GM18502 (cell line): ENCODE data around the gene ELAC1.
"Not testable (repeated sequence)": the region's sequence is repeated elsewhere in the genome, so short reads cannot be mapped to it uniquely, and the experiment has no call there.

ENCODE experiments used
- ATAC-seq: cut with Tn5 transposase; IDR thresholded peaks from one replicate; pipeline ENCODE4 v1.9.1; 2021; ENCODE audit warnings: mild to moderate bottlenecking; ENCODE audit not compliant: unreplicated experiment, poor library complexity

ELAC1 gene

GRCh38 chr18:50967714-50968661 is at the start of gene ELAC1:
TSS of gene ELAC1 (plus strand) at chr18:50968040. CDS start at chr18:50974405, 6,365 bp downstream.
- ATAC-seq, result peak; percentile 93

DNA sequence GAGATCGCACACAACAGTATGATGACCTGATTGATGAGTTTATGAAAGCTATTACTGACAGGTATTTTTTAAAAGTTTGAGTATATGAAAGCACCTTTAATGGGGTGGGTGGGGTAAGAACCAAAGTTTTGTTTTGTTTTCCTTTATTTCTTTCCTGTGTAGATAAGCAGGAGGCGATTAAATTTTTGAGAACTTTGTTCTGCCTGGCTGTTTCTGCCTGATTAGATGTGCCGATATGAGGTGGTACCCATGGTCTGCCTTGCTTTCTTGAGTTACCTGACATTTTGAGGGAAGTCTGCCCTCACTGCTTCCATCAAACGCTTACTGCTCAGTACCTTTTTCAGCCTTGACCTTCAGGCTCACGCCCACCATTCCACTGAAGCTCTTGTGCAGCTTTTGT is 49.7 kb upstream of the ELAC1 start:
- ATAC-seq, result no peak

DNA sequence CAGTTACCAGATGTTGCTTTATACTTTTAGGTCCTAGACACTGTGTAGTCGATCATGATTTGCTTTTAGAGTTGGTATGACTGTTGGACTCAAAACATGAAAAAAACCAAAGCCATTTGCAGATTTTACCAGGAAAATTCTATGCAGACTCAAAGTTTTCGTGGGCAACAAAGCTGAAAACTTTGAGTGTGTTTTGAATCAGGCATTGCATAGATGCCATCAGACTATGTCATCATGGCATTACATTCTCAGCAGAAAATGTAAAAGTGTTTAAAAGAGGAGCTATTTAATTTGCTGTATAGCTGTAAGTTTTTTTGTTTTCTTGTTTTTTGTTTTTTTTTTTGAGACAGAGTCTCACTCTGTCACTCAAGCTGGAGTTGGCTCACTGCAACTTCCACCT is 43.5 kb upstream of the ELAC1 start:
- ATAC-seq, result no peak

DNA sequence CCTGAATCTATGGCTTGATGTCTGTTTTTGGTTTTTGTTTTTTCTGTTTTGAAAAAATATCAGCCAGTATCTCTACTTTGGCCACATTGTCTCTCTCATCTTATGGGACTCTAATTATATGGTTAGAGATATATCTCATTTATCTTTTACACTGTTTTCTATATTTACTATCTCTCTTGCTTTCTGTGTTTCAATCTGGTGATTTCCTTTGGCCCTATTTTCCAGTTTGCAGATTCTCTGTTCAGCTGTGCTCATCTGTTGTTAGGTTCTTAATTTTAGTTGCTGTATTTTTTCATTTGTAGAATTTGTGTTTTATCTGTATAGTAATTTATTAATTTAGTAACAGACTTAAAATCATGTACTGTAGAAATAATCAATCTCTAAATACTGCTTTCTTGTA is 41.3 kb upstream of the ELAC1 start:
- ATAC-seq, result no peak

DNA sequence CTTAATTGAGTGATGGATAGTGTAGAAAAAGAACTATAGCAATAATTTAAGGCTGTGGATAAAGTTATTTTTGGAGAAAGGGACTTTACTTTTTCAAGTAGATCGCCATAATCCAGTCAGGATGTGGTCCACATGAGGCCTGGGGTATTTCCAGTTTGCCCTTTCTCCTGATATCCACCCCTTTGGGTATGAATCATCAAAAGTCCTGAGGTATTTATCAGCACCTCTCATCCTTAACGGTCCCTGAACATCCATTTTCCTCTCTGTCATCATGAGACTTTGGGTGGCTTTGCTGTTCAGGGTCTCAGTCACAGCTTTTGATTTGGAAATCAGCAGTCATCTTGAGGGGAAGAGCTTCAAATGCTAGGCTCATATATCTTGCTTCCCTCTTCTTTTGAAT is 39.3 kb upstream of the ELAC1 start:
- ATAC-seq, result no peak

- no peak for ATAC-seq
Observed at GRCh38 chr18:50933684-50934083, 34.2 kb upstream of the ELAC1 start.

- ATAC-seq, result no peak
Observed at GRCh38 chr18:50934545-50935211, 33.2 kb upstream of the ELAC1 start.

- ATAC-seq, result no peak
Observed at GRCh38 chr18:50935493-50936191, 32.2 kb upstream of the ELAC1 start.

DNA sequence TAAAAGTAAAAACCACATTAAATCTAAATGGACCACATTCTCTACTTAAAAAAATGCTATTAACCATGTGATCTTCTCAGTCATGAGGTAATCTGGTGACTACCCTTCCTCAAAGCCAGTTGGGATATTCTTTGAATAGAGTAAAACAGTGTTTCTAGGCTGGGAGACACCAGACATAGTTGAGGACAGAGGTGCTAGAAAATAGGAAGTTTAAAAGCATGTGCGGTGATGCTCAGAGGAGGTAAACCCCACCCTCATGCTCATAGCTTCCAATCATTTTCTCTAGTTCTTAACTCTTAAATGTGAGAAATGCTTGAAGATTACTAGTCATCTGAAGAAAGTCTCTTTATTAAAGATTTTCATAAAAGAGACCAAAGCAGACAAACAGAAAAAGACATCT is 30.7 kb upstream of the ELAC1 start:
- no peak for ATAC-seq

DNA sequence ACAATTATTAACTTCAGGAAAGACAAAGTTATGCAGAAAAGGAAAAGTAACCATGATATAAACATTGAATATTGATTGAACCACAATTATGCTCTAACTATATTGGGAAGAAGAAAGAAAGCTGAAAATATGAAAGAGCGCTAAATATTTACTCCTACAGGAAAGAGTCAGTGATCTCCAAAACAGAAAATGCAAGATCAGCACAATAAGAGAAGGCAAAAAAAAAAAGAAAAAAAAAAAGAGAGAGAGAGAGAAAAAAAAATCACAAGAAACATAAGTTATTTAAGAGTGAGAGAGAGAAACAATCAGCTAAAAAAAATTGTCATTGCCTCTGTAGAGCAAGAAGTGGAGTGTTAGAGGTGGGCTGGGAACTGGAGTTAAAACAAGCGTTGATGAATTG is 28.9 kb upstream of the ELAC1 start:
- no peak for ATAC-seq

- ATAC-seq, result no peak
Observed at GRCh38 chr18:50944245-50944932, 23.5 kb upstream of the ELAC1 start.

DNA sequence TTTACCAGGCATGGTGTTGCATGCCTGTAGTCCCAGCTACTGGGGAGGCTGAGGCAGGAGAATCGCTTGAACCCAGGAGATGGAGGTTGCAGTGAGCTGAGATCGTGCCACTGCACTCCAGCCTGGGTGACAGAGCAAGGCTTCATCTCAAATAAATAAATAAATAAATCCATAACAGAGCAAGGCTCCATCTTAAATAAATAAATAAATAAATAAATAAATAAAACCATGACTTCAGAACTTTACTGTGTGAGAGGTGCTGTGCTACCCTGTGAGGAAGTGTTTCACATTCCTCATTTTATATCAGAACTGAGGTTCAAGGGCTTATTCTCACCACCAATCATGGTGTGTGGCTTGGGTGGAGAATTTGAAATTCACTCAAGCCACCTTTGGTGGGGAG is 21.9 kb upstream of the ELAC1 start:
- not testable (repeated sequence) for ATAC-seq

GRCh38 chr18:50947899-50948298 is 19.9 kb upstream of the ELAC1 start:
- ATAC-seq, result no peak

- no peak for ATAC-seq
Observed at GRCh38 chr18:50949185-50949584, 18.7 kb upstream of the ELAC1 start.

DNA sequence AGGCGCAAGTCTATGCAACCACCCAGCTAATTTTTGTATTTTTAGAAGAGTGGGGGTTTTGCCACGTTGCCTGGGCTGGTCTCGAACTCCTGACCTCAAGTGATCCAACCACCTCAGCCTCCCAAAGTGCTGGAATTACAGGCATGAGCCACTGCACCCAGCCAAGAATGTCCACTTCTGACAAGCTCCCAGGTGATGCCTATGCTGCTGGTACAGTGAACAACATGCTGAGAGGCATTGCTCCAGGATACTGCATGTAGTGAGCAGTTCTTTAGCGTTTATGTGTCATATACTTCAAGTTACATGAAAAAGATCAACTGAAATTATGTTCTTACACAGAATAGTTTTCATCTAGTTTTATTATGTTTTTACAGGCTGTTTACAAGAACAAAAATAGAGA is 17.2 kb upstream of the ELAC1 start:
- ATAC-seq, result no peak

DNA sequence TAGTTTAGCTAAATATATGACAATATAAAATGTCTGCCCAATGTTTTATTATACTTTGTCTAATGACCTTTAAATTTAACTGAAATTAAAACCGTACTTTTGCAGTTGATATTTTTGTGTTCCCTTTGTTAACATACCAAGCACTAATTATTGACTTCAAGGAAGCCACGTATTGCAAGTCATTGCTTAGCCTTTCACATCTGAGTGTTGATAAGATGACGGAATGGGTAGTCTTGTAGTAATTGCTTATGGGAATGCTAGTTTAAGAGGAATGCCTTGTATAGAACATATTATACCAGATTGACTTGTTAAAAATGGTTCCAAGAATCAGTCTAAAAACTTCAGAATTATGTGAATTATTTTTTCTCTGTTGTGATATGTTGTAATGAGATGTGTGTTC is 14.0 kb upstream of the ELAC1 start:
- no peak for ATAC-seq

DNA sequence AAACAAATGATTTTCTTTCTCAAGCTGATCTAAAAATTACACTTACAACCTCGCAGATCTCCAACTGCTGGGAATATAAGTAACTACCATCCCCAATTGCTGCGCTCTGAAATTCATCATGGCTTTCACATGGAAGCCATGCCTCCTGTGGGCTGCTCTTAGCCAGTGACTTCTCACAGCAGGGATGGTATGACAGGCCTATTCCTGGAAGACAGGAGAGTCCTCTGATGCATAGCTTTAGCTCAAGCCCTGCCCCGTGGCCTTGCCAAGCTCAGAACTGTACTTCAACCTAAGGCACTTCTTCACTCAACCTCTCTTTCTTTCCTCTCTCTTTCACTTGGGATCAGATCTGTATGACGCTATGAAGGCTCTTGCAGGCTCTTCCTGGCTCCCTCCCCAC is 12.6 kb upstream of the ELAC1 start:
- no peak for ATAC-seq

- ATAC-seq, result no peak
Observed at GRCh38 chr18:50956116-50956515, 11.7 kb upstream of the ELAC1 start.

- ATAC-seq, result no peak
Observed at GRCh38 chr18:50961974-50962373, 5.9 kb upstream of the ELAC1 start.

GRCh38 chr18:50969448-50969847 is 1.6 kb downstream of the ELAC1 start:
- ATAC-seq, result no peak
